GM18517 (cell line): ENCODE results near the gene PCDH12.

ENCODE experiments used
- ATAC-seq: cut with Tn5 transposase; IDR thresholded peaks from one replicate; pipeline ENCODE4 v1.9.1; 2021; ENCODE audit warnings: mild to moderate bottlenecking, moderate library complexity; ENCODE audit not compliant: unreplicated experiment

The PCDH12 gene

DNA sequence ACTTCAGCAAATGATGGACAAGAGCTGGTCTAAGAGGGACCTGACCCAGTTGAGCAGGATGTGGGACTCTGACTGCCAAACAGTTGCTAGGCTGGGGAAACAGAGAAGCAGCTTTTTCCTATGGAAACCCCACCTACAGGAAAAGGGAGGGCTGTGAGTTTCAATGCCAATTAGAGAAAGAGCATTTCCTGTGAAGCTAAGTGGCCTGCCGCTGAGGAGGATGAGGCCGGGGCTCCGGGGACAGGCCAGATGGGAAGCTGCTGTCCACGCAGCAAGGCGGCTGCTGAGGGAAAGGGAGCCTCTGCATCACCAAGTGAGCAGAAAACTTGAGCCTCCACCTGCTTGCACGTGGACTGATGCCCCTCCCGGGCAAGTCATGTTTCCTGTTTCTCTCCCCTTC, at the start of gene PCDH12:
PCDH12 (minus strand) TSS at position 90 of the 400 bp plus-strand sequence. CDS start 351 bp downstream, outside the sequence.
- no peak for ATAC-seq

DNA sequence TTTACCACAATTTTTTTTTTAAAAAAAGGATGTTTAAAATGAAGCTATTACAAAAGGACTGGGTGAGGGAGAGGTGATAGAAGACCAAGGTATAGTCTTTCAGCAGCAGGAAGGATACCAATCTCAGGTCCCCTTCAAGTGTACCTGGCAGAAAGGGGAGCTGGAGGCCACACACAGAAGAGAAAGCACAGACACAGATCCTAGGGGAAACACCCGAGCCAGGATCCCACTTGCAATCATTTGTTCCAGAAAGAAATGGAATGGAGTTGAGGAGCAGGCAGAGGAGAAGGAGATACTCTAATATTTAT, 49.2 kb upstream of the PCDH12 start:
- ATAC-seq, result no peak

DNA sequence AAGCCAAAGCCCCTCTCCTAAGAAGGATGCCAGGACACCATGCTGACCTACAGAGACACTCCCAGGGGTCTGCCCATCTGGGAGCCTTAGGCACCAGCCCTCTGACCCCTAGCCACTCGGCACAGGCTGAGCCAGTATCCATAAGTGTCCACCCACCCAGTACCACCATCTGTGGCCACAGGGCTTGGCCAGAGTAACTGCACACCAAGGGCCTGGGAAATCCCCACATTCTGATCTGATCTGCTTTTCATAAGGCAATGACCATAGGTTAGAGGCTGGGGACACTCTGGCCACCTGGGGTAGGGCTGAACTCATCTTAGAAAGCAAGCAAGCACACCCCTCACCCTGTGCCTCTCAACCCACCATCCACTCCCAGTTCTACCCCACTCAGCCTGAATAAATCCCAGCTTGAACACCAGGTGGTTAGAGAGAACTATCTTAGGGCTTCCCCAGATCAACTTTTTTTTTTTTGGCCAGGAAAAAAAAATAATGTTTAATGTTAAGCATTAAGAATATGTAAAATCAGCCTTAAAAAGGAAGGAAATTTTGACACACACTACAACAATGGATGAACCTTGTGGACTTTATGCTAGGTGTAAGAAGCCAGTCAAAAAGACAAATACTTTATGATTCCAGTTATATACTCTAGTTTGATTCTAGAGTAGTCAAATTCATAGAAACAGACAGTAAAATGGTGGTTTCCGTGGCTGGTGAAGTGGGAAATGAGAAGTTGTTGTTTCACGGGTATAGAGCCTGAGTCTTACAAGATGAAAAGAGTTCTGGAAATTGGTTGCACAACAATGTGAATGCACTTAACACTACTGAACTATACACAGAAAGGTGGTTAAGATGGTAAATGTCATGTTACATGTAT, 48.6 kb upstream of the PCDH12 start:
- no peak for ATAC-seq

DNA sequence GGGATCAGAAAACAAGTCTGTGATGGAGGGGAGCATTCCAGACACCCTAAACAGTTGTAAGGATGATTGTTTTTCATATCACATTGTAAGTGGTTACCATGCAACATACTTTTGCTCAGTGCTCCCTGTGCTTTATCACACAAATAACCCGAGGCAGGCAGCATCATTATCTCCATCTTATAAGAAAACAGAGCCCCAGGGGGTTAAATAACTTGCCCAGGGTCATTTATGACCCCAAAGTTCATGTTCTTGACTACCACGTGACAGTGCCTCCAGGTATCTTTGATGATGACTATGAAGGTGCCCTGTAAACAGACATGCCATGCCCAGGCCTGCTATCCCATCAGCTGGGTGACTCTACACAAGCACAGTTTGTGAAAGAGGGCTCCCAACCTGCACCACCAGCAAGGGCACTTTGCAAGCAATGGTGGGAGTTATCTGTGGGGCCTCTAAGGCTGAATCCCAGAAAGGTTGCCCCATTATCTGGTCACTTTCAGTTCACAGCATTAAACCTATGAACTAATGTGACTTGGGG, 45.3 kb upstream of the PCDH12 start:
- ATAC-seq, result no peak

DNA sequence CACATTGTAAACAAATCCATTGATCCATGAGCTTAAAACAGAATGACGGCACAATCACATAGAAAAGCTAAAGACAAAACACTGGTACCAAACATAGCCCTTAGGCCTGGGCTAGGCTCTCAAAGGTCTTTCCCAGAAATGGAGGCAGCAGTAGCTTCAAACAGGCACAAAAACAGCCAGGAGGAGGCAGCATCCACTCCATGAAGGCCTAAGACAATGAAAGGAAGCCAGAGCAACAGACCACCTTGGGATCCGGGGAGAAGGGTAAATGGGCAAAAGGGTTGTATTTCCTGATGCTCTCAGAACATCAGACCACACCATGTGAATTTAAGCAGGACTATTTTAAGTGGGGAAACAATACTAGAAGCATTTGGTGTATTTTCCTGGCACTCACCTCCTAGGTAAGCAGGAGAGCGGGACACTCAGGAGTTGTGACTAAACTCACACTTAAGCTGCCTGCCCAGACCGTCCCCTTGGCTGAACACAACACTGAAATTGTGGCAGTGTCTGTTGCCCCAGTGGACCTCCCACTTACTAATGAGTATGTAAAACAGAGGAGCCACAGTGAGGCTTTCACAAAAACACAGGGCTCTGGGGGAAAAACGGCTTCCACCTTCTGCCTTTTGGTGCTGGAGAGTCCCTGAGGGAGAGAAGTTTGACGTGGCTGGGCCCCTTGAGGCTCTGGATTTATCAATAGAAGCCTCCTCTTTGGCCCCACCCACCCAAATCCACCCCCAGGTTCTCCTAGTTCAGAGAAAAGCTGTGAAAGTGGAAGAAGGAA, 42.9 kb upstream of the PCDH12 start:
- no peak for ATAC-seq

DNA sequence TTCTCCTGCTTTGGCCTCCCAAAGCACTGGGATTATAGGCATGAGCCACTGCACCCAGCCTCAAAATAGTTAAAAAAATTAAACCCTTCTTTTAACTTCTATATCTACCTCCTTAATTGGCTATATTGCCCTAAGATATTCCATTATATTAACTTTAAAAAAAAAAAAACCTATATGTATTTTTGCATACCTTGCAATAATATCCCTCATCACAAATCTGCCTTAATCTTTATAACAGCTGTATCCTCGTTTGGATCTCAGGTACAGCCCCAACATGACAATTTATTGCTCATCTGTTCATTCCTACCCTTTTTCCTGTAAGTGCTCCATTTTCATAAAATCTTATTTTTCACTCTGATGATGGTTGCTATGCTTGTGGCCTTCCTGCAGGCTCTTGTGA, 42.2 kb upstream of the PCDH12 start:
- no peak for ATAC-seq

DNA sequence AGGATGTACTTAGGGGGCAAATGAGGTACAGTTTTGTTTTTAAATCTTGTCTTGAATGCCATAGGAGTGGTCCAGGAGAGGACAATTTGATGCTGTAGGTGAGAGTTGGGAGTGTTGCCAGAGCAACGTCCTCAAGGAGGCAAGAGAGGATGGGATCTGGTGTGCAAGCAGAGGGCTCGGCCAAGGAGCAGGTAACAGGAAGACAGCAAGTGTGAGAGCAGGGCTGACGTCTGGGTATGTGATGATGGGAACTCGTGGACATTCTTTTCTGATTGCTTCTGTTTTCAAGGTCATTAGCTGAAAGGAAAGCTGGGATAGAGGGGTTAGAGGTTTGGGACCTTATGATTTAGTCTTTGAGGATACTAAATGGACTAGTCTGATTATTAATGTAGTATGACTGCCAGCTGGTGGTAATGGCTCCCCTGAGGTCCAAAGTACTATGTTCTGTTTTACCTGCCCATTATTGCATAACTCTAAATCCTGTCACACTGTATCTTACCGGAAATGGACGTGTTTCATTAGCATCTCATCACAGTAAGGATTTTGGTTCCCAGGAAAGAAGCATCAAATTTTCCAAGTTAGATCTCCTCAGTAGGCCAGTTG, 39.5 kb upstream of the PCDH12 start:
- ATAC-seq, result no peak

DNA sequence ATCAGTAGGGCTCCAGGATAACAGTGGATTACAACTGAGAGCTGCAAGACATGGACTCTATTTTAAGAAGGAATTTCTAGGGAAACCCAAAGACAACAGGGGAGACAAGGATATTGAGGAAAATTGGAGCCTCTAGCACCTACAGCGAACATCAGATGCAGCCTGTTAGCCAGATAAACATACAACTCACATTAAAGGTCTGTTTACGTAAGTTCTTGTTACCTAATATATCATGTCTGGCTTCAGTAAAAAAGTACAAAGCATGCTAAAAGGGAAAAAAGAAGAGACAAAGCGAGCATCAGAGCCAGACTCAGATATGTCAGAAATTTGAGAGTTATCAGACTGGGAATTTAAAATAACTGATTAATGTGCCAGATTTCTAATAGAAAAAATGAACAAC, 37.7 kb upstream of the PCDH12 start:
- no peak for ATAC-seq

- no peak for ATAC-seq
These were observed 36.6 kb upstream of the PCDH12 start for GRCh38 chr5:141994511-141995136.

DNA sequence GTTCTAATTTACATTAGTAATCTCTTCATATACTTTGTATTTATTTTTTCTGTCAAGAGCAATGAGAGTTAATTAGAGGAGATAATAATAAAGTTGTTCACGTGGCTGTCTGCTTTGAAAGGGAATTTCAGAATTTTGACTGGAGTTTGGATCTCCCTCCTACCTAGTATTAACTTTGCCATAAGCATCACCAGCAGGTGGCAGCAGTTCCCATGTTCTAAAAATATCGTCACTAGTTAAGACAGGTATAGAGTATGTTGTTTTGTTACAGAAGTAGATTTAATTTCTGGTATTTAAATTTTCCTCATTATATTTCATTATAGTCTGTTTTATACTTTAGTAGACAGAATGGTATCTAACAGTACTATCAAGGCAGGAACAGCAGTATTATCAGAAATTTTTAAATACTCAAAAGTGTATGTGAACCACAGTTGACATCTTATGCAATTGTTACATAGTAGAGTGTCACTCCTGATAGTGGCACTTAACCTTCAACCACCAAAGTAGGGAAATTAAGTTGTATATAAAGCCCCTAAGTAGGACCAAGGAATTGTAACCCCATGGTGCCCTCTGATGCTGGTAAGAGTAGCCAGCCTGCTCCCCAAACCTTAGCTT, 34.5 kb upstream of the PCDH12 start:
- ATAC-seq, result peak; percentile 74

DNA sequence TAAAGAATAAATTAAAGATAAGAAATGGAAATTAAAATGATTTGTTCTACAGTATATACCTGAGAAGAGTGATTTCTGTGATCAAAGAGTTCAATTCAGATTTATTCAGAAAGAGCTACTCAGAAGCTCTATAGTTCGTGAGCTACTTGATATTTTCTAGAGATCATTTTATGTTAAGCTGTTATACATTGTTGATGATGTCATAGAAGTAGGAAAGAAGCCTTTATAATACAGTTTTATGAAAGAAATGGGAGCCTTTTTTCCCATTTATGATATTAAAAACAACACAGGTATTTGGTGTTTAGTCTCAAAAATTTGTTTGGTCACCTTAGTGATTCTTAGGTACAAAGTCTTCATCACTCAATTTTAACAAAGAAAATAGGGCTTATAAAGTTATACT, 31.7 kb upstream of the PCDH12 start:
- ATAC-seq, result no peak

- ATAC-seq, result no peak
These were observed 28.1 kb upstream of the PCDH12 start for GRCh38 chr5:141986072-141986471.

GRCh38 chr5:141982626-141983025, 24.6 kb upstream of the PCDH12 start:
- no peak for ATAC-seq

- no peak for ATAC-seq
These were observed 20.4 kb upstream of the PCDH12 start for GRCh38 chr5:141978389-141978788.

DNA sequence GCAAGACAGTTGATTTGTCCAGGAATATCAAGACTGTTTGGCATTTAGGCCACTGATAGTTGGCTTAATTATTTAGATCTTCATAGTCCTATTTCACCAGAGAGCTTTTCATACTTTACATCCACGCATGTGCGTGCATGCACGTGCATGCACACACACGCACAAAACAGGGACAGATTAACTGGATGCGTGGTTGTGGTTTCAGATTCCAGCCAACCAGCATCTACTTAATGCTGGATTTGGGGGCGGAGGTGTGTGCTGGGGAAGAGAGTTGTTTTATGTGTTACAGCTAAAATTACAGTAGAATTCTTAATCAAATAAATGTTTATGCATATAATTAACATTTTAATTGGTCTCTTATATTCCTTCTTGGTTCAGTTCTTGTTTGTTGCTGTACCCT, 18.2 kb upstream of the PCDH12 start:
- no peak for ATAC-seq

DNA sequence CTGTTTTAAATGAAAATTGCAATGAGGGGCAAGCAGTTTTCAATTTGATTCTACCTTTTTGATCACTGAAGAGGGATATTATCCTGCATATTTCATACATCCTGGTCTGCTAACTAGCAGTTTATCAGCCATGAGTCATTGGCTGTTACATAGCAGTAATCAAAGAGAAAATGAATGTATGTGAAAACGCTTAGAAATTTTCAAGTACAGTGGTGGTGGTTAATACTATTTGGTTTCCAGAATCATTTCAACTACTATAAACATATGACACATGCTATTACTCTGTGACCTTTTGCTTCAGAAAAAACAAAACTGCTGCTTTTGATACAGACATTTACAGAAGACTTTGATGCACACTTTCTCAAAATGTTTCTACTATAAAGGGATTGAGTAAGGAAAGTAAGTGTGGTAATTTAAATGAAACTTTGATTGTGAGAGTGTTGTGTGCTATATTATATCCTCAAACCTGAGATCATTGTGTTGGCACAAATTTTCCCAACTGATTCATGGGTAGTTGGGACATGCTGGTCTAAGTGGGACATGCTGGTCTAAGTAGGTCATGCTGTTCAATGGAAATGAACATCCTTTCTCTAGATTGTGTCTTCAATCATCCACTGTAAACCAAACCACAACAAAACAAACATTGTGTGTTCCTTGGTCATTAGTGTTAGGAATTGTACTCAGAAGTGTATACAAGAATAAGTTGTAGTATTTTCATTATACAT, 16.0 kb upstream of the PCDH12 start:
- ATAC-seq, result no peak

DNA sequence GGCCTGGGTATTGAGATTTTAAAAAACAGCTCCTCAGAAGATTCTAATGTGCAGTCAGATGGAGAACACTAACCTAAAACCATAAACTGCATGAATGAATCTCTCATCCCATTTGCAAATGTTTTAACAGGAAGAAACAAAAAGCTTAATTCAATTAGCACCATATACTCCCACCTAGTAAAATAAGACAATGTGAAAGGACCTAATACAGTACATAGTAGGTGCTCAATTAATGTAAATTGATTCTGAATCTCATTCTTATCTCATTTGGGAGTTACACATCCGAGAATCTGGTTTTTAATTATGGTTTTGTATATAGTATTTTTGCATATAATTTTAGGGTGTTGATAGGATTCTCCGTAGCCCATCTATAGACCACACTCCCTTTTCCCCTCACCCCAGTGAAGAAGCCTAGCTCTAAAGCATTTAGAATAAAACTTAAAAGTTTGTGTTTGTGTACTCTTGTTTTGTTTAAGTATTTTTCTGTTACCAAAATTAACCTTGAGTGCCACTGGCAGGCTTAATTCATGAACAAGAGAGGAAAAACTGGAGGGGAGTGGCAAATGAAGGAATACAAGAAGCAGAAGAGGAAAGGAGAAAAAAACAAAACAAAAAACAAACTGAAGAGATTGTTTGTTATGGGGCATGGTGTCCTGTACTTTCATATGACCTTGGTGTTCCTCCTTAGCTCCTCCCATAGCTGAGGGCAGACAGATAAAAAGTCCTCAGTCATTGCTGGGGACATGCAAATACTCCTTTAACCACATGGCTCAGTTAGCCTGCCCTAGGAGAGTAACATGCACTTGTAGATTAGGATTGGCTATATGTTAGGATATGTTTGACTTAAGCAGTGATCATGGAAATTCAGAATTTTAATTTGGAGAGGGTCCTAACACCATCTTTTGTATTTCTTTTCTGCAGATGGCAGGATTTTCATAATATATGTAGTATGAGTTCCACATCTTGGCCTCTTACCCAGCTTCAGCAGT, 12.1 kb upstream of the PCDH12 start:
- ATAC-seq, result peak; percentile 66

- ATAC-seq, result peak; percentile 84
These were observed 11.1 kb upstream of the PCDH12 start, which contains the start of gene RNF14 for GRCh38 chr5:141968914-141969608. Gene RNF14, plus strand, starts transcription at chr5:141969105. Its CDS starts 4,484 bp downstream, at chr5:141973589.
